WTC11 (cell line): ENCODE data around the gene CRX. TPM values are rescaled to one million over a fixed set of nuclear protein-coding genes. Genes with fewer than 3 reads are reported as not detected.
A peak's percentile ranks its signal among the peaks of the same experiment; 100 is the strongest.
"Not testable (repeated sequence)": the region's sequence is repeated elsewhere in the genome, so short reads cannot be mapped to it uniquely, and the experiment has no call there.

Source experiments
- ATAC-seq: fragments of 200-7000 bp; cut with Tn5 transposase; 2 replicates; pipeline ENCODE4 v1.10.0; 2021; ENCODE audit warnings: mild to moderate bottlenecking, moderate library complexity
- CTCF ChIA-PET: fragments of 300-600 bp; sonication (Branson Sonifier 250); formaldehyde crosslinking; loops from one replicate; lab custom pipeline; 2021; ENCODE audit warnings: antibody characterized with exemption; lab: Charles Lee
- POLR2A ChIA-PET: fragments of 350-600 bp; sonication (Branson Sonifier 250); formaldehyde crosslinking; loops from one replicate; lab custom pipeline; 2021; ENCODE audit warnings: antibody characterized with exemption; lab: Charles Lee
- DNase-seq: peaks from one replicate; pipeline ENCODE4 v3.0.0; 2021; ENCODE audit warnings: low spot score
- H3K27ac Mint-ChIP-seq: 2 replicates; pipeline ENCODE4 v1.8.0; 2021; ENCODE audit warnings: mixed read lengths
- H3K27me3 Mint-ChIP-seq: 2 replicates; pipeline ENCODE4 v1.8.0; 2021; ENCODE audit warnings: low read depth, mild to moderate bottlenecking, moderate library complexity, mixed read lengths
- H3K36me3 Mint-ChIP-seq: 2 replicates; pipeline ENCODE4 v1.8.0; 2021; ENCODE audit warnings: mixed read lengths
- H3K4me1 Mint-ChIP-seq: 2 replicates; pipeline ENCODE4 v1.8.0; 2022; ENCODE audit warnings: mixed read lengths
- H3K4me3 Mint-ChIP-seq: 2 replicates; pipeline ENCODE4 v1.8.0; 2021; ENCODE audit warnings: mild to moderate bottlenecking, moderate library complexity, mixed read lengths
- H3K9me3 Mint-ChIP-seq: 2 replicates; pipeline ENCODE4 v1.8.0; 2021; ENCODE audit warnings: mixed read lengths
- ETV6 ChIP-seq: sonication (generic); formaldehyde crosslinking; IDR thresholded peaks from 2 replicates; pipeline ENCODE4 v1.8.1; 2022; ENCODE audit warnings: mild to moderate bottlenecking, missing genetic modification reagents
- HMGA2 ChIP-seq: fragments of 250-450 bp; sonication (Bioruptor Pico); IDR thresholded peaks from 2 replicates; pipeline ENCODE4 v1.4.0; 2021; ENCODE audit warnings: mild to moderate bottlenecking, moderate library complexity
- PRRX2 ChIP-seq: fragments of 250-450 bp; sonication (Bioruptor Pico); IDR thresholded peaks from 2 replicates; pipeline ENCODE4 v1.8.0; 2021; ENCODE audit warnings: mild to moderate bottlenecking
- TEAD1 ChIP-seq: sonication (generic); formaldehyde crosslinking; IDR thresholded peaks from 2 replicates; pipeline ENCODE4 v1.8.0; 2022; ENCODE audit warnings: mild to moderate bottlenecking, missing genetic modification reagents
- ZNF219 ChIP-seq: sonication (generic); formaldehyde crosslinking; IDR thresholded peaks from 2 replicates; pipeline ENCODE4 v1.8.0; 2023; ENCODE audit warnings: missing genetic modification reagents, mild to moderate bottlenecking, borderline replicate concordance
- total RNA-seq: library from RNA; stranded (reverse); gene quantifications from 3 replicates; pipeline ENCODE4 v1.2.3, GENCODE V29; 2021
- TF ChIP-seq, protein P1 (sequence below): sonication (generic); formaldehyde crosslinking; IDR thresholded peaks from 2 replicates; pipeline ENCODE4 v1.8.0; 2023; ENCODE audit warnings: missing genetic modification reagents
- TF ChIP-seq, protein P2 (sequence below): sonication (generic); formaldehyde crosslinking; IDR thresholded peaks from 2 replicates; pipeline ENCODE4 v1.8.0; 2022; ENCODE audit warnings: missing genetic modification reagents
- TF ChIP-seq, protein P3 (sequence below): fragments of 250-450 bp; sonication (Bioruptor Pico); IDR thresholded peaks from 2 replicates; pipeline ENCODE4 v1.8.0; 2021; ENCODE audit warnings: mild to moderate bottlenecking
- TF ChIP-seq, protein P4 (sequence below): sonication (generic); formaldehyde crosslinking; conservative IDR thresholded peaks from 2 replicates; pipeline ENCODE4 v1.8.1; 2022; ENCODE audit warnings: mild to moderate bottlenecking, missing genetic modification reagents
- TF ChIP-seq, protein P5 (sequence below): sonication (generic); formaldehyde crosslinking; IDR thresholded peaks from 2 replicates; pipeline ENCODE4 v1.8.1; 2022; ENCODE audit warnings: low read depth, mild to moderate bottlenecking, moderate library complexity, missing genetic modification reagents, borderline replicate concordance
- TF ChIP-seq, protein P6 (sequence below): sonication (generic); formaldehyde crosslinking; IDR thresholded peaks from 2 replicates; pipeline ENCODE4 v1.8.1; 2023; ENCODE audit warnings: mild to moderate bottlenecking, missing genetic modification reagents, moderate library complexity

Gene CRX
- total RNA-seq, 1 experiment from 2014 or later = 0.17 TPM

DNA sequence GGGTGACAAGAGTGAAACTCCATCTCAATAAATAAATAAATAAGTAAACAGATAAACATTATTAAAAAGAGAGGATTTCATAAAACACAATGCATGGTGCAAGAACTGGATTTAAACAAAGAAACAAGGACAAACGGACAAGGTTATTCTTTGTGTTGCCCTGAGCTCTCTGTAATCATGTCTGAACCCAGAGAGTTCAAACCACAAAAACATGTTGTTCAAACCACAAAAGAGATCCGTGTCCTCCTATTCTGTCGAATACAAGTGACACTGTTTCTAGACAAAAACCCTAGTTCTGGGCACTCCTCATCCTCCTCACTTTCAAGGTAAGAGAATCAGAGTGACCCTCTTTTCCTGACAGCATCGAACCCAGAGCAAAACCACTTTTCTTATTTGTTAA, 32.7 kb downstream of the CRX start (continued):
- TF ChIP-seq HMGA2 (CRISPR knock-in tag) = no peak
- TF ChIP-seq, protein P1, sequence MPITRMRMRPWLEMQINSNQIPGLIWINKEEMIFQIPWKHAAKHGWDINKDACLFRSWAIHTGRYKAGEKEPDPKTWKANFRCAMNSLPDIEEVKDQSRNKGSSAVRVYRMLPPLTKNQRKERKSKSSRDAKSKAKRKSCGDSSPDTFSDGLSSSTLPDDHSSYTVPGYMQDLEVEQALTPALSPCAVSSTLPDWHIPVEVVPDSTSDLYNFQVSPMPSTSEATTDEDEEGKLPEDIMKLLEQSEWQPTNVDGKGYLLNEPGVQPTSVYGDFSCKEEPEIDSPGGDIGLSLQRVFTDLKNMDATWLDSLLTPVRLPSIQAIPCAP (CRISPR knock-in tag) = no peak
- TF ChIP-seq, protein P2, sequence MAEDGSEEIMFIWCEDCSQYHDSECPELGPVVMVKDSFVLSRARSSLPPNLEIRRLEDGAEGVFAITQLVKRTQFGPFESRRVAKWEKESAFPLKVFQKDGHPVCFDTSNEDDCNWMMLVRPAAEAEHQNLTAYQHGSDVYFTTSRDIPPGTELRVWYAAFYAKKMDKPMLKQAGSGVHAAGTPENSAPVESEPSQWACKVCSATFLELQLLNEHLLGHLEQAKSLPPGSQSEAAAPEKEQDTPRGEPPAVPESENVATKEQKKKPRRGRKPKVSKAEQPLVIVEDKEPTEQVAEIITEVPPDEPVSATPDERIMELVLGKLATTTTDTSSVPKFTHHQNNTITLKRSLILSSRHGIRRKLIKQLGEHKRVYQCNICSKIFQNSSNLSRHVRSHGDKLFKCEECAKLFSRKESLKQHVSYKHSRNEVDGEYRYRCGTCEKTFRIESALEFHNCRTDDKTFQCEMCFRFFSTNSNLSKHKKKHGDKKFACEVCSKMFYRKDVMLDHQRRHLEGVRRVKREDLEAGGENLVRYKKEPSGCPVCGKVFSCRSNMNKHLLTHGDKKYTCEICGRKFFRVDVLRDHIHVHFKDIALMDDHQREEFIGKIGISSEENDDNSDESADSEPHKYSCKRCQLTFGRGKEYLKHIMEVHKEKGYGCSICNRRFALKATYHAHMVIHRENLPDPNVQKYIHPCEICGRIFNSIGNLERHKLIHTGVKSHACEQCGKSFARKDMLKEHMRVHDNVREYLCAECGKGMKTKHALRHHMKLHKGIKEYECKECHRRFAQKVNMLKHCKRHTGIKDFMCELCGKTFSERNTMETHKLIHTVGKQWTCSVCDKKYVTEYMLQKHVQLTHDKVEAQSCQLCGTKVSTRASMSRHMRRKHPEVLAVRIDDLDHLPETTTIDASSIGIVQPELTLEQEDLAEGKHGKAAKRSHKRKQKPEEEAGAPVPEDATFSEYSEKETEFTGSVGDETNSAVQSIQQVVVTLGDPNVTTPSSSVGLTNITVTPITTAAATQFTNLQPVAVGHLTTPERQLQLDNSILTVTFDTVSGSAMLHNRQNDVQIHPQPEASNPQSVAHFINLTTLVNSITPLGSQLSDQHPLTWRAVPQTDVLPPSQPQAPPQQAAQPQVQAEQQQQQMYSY (CRISPR knock-in tag) = no peak

DNA sequence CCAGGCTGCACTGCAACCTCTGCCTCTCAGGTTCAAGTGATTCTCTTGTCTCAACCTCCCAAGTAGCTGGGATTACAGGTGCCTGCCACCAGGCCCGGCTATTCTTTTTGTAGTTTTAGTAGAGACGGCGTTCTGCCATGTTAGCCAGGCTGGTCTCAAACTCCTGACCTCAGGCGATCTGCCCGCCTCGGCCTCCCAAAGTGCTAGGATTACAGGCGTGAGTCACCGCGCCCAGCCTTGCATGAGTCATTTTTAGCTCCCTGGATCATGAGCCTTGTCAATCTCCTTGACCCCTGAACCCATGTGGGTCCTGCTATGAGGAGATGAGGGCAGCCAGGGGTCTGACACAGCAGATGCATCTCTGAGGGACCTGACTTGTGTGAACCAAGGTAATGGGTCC, 36.5 kb downstream of the CRX start:
- DNase-seq, H3K9me3 Mint-ChIP-seq, ATAC-seq, H3K27me3 Mint-ChIP-seq, H3K4me1 Mint-ChIP-seq, H3K36me3 Mint-ChIP-seq, H3K4me3 Mint-ChIP-seq, POLR2A ChIA-PET: not testable (repeated sequence)
- H3K27ac Mint-ChIP-seq = peak overlapping the region; percentile 60; the same call in 1 of the 2 replicates
- CTCF ChIA-PET = interaction anchor here (1.0 to 1.5 kb wide), 4 partner anchors 8 to 145 kb away, joined by 3 to 5 read pairs (median 3); no protein-coding TSS in a partner anchor

DNA sequence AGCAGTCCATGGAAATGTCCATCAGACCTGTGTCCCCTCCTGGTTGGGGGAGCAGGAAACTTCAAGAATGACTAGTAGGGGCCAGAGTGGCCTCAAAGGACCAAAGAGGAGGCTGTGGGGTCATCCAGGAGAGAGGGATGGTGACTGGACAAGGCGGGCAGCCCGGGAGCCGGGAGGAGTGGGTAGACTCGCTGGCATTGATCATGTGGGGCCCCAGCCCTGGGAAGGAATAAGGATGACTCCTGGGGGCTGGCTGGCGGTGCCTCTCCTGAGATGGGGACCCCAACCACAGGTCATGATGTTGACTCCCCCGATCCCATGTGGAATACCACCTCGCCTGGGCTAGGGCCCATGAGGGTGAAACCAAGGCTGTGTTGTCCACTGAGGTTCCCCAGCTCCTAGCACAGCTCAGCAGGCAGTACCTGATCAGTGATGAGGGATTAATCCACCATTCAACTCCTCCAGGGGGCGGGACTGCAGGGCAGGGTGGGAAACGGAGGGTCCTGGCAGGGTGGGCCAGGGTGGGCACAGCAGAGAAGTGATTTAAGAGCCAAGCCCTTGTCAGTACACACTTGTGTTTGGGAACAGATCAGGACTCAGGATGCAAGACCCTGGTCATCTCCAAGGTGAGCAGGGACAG, 37.0 kb downstream of the CRX start, which contains the start of gene TPRX2:
Gene TPRX2 (plus strand): TSS at position 590 of the 640 bp plus-strand sequence. CDS start 12 bp downstream, at position 602.
- DNase-seq, ATAC-seq, H3K27me3 Mint-ChIP-seq, POLR2A ChIA-PET, H3K36me3 Mint-ChIP-seq, H3K9me3 Mint-ChIP-seq, H3K4me3 Mint-ChIP-seq: not testable (repeated sequence)
- peaks cover 13% of the 10 kb centered on the region for H3K4me1 Mint-ChIP-seq
- CTCF ChIA-PET = interaction anchor here (1.0 to 1.5 kb wide), 4 partner anchors 9 to 146 kb away, joined by 3 to 5 read pairs (median 3); no protein-coding TSS in a partner anchor
- peak within 1 kb of the TSS; percentile 60; the same call in 1 of the 2 replicates for H3K27ac Mint-ChIP-seq

DNA sequence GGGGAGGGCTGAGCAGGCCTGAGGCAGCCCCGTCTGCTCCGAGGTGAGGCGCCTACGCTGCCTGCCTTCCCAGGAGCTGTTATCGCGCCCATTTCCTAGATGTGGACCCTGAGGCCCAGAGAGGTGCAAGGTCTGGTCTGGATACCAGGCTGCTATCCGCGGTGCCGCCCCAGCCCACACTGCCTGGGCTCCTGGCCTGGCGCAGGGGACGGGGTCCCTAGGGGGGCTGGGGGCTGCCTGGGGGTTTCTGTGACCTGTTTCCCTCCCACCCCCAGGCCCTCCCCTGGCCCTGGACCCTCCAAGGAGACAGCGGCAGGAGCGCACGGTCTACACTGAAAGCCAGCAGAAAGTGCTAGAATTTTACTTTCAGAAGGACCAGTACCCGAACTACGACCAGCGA, 38.1 kb downstream of the CRX start:
- H3K9me3 Mint-ChIP-seq, ATAC-seq, H3K27me3 Mint-ChIP-seq, H3K4me3 Mint-ChIP-seq, H3K36me3 Mint-ChIP-seq, CTCF ChIA-PET, POLR2A ChIA-PET, H3K27ac Mint-ChIP-seq, DNase-seq: not testable (repeated sequence)
- peaks cover 17% of the 10 kb centered on the region for H3K4me1 Mint-ChIP-seq

DNA sequence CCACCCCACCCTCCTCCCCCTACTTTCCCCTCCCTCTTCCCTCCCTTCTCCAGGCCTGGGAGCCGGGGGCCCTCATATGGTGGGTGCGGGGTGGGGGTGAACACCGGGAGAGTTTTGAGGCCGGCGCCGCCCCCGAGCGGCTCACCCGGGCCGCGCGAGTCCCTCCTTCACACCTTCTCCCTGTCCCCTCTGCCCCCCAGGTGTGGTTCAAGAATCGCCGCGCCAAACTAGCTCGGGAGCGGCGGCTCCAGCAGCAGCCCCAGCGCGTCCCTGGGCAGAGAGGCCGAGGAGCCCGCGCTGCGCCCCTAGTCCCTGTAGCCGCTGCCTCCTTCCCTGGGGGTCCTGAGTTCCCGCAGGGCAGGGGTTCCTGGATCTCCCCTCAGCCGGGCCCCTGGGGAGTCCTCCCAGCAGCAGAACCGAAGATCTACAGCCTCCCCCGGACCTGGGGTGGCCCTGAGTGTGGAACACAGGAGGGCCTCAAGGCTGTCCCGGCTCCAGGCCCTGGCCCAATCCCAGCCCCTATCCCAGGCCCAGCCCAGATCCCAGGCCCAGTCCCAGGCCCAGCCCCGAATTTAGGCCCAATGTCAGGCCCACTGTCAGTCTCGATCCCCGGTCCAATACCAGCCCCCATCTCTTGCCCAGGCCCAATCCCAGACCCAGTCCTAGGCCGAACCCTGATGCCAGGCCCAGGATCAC, 39.0 kb downstream of the CRX start:
- H3K36me3 Mint-ChIP-seq = no peaks in the 10 kb centered on the region
- DNase-seq (no peak), ATAC-seq (peak; percentile 17; the same call in 1 of the 2 replicates)
- peaks cover 6% of the 10 kb centered on the region; the same call in 1 of the 2 replicates for H3K9me3 Mint-ChIP-seq
- H3K27ac Mint-ChIP-seq = no peak overlapping the region
- H3K4me1 Mint-ChIP-seq = peaks cover 21% of the 10 kb centered on the region
- no peaks in the 10 kb centered on the region for H3K27me3 Mint-ChIP-seq
- CTCF ChIA-PET = no interaction called here
- POLR2A ChIA-PET = no interaction called here
- H3K4me3 Mint-ChIP-seq = no peak overlapping the region
- TF ChIP-seq, protein P3, sequence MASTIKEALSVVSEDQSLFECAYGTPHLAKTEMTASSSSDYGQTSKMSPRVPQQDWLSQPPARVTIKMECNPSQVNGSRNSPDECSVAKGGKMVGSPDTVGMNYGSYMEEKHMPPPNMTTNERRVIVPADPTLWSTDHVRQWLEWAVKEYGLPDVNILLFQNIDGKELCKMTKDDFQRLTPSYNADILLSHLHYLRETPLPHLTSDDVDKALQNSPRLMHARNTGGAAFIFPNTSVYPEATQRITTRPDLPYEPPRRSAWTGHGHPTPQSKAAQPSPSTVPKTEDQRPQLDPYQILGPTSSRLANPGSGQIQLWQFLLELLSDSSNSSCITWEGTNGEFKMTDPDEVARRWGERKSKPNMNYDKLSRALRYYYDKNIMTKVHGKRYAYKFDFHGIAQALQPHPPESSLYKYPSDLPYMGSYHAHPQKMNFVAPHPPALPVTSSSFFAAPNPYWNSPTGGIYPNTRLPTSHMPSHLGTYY (CRISPR knock-in tag) = no peak
- TF ChIP-seq PRRX2 (CRISPR knock-in tag) (no peak), ZNF219 (CRISPR knock-in tag) (no peak), TEAD1 (CRISPR knock-in tag) (no peak), ETV6 (CRISPR knock-in tag) (no peak)
- TF ChIP-seq, protein P4, sequence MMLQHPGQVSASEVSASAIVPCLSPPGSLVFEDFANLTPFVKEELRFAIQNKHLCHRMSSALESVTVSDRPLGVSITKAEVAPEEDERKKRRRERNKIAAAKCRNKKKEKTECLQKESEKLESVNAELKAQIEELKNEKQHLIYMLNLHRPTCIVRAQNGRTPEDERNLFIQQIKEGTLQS (CRISPR knock-in tag) = no peak
- TF ChIP-seq, protein P5, sequence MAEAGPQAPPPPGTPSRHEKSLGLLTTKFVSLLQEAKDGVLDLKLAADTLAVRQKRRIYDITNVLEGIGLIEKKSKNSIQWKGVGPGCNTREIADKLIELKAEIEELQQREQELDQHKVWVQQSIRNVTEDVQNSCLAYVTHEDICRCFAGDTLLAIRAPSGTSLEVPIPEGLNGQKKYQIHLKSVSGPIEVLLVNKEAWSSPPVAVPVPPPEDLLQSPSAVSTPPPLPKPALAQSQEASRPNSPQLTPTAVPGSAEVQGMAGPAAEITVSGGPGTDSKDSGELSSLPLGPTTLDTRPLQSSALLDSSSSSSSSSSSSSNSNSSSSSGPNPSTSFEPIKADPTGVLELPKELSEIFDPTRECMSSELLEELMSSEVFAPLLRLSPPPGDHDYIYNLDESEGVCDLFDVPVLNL (CRISPR knock-in tag) = no peak
- TF ChIP-seq, protein P6, sequence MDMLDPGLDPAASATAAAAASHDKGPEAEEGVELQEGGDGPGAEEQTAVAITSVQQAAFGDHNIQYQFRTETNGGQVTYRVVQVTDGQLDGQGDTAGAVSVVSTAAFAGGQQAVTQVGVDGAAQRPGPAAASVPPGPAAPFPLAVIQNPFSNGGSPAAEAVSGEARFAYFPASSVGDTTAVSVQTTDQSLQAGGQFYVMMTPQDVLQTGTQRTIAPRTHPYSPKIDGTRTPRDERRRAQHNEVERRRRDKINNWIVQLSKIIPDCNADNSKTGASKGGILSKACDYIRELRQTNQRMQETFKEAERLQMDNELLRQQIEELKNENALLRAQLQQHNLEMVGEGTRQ (CRISPR knock-in tag) = no peak
- TF ChIP-seq, protein P1 (CRISPR knock-in tag) = no peak
